ENCODE results near the gene MRPL37. TPM values are rescaled to one million over a fixed set of nuclear protein-coding genes. Genes with fewer than 3 reads are reported as not detected.
A peak's percentile ranks its signal among the peaks of the same experiment; 100 is the strongest.

The MRPL37 gene
- total RNA-seq (109 TPM in 2 replicates), polyA plus RNA-seq (35.4 and 45.0 TPM in 2 replicates), polyA minus RNA-seq (23.6 and 28.8 TPM in 2 replicates), Bru-seq, nascent RNA (percentile 77 among the genes with signal in this experiment), BruChase-seq, experiment 1, labeled RNA remaining after a 6-hour chase (percentile 85 among the genes with signal in this experiment), BruChase-seq, experiment 2, labeled RNA remaining after a 2-hour chase (percentile 76 among the genes with signal in this experiment)
- polyA plus RNA-seq (2011; cell fraction: cytosol; rRNA removed), result 33.5 and 43.8 TPM in 2 replicates
- polyA plus RNA-seq (2011; cell fraction: nucleus; rRNA removed), result 16.9 and 21.4 TPM in 2 replicates
- polyA plus RNA-seq (2012), result 105 and 129 TPM in 2 replicates
- 28.7 TPM for polyA minus RNA-seq (2011; cell fraction: cytosol; rRNA and poly(A)+ RNA removed)
- 9.7 and 10.9 TPM in 2 replicates for polyA minus RNA-seq (2011; cell fraction: nucleus; rRNA and poly(A)+ RNA removed)
- long read RNA-seq, transcript MRPL37-202 (7 exons, 1,483 nt), result major isoform, 333 of 403 reads
- long read RNA-seq, partial matches to known transcripts, result 57 of 403 reads
- long read RNA-seq, other reads (novel, unspliced or antisense), result 13 of 403 reads

GRCh38 chr1:54199765-54200518 lies at the start of gene MRPL37, which contains the start of gene CYB5RL:
MRPL37 (plus strand) TSS chr1:54200167; CDS start chr1:54200244, 77 bp downstream.
CYB5RL (minus strand) TSS chr1:54200030; CDS start chr1:54195616, 4,414 bp downstream.
- Histone ChIP-seq H3K4me1 (ENCODE audit: control insufficient read depth, extremely low read depth, insufficient read depth, low read length) (peaks cover 19% of the 10 kb centered on the region), H3K9me3 (replicated peaks; ENCODE audit: control insufficient read depth, insufficient read depth, low read length) (no peaks in the 10 kb centered on the region), H3K79me2 (ENCODE audit: control insufficient read depth, insufficient read depth, low read length) (peaks cover 28% of the 10 kb centered on the region), H3K27me3 (ENCODE audit: control insufficient read depth in 2 of 2, insufficient read depth in 2 of 2, low read length in 2 of 2) (no peaks in the 10 kb centered on the region), H2AFZ (ENCODE audit: low read depth, low read length) (peak within 1 kb of the TSS; percentile 89), H3K9me1 (replicated peaks; ENCODE audit: control insufficient read depth, extremely low read depth, insufficient read depth, low read length) (no peaks in the 10 kb centered on the region), H4K20me1 (replicated peaks; ENCODE audit: control insufficient read depth, extremely low read depth, insufficient read depth, low read length) (no peaks in the 10 kb centered on the region), H3K27ac (ENCODE audit: insufficient read depth, low read depth, low read length) (peak within 1 kb of the TSS; percentile 55), H3K9ac (replicated peaks; ENCODE audit: extremely low read depth, insufficient read depth, low read length) (peak within 1 kb of the TSS; percentile 79), H3K36me3 (ENCODE audit: control insufficient read depth in 2 of 2, extremely low read depth in 1 of 2, insufficient read depth in 2 of 2, low read length in 2 of 2) (peaks cover 1 to 4% of the 10 kb centered on the region in 2 experiments), H3K4me2 (ENCODE audit: insufficient read depth, low read length) (peak within 1 kb of the TSS; percentile 73), H3K4me3 (replicated peaks in 1 of 3; ENCODE audit: insufficient read depth in 1 of 3, low read depth in 1 of 3, low read length in 3 of 3) (peak within 1 kb of the TSS; percentile 58 to 67 (median 58))
- dilution Hi-C loops (cut with MboI; ENCODE audit: extremely low pct_ligation_motif_present, low sequenced_read_pairs) (no loop called here), intact Hi-C loops (cut with micrococcal nuclease) (loop anchor here (1.0 to 5.0 kb wide), 4 partner anchors 79 to 287 kb away; partner anchors contain the start of genes SSBP3, TCEANC2 and TMEM59)
- ChIA-PET POLR2A (no interaction called here), CTCF (interaction anchor here (1.0 to 2.6 kb wide), 12 partner anchors 10 to 300 kb away, joined by 3 to 20 read pairs (median 6); no protein-coding TSS in a partner anchor)
- FAIRE-seq (peak; percentile 98), DNase-seq (ENCODE audit: low read depth, low spot score) (peak; percentile 97)
- BruUV-seq (replicated peaks), result no TSS peak
- TF ChIP-seq POLR2A (IDR thresholded peaks at IDR 0.05; ENCODE audit: low read depth, low read length), result peak; percentile 83
- no peak for TF ChIP-seq EZH2 (IDR thresholded peaks at IDR 0.05; ENCODE audit: borderline replicate concordance, low read depth, low read length, severe bottlenecking)
- no peak for TF ChIP-seq MYC (IDR thresholded peaks at IDR 0.05; ENCODE audit: low read depth, low read length)
- TF ChIP-seq JUN (IDR thresholded peaks at IDR 0.05; ENCODE audit: borderline replicate concordance, insufficient read depth, insufficient read length, low read depth), result no peak
- no peak for TF ChIP-seq CTCF (IDR thresholded peaks at IDR 0.05; ENCODE audit: extremely low read depth in 1 of 2, insufficient read depth in 1 of 2, low read depth in 1 of 2, low read length in 2 of 2)
- no peak for TF ChIP-seq FOS (IDR thresholded peaks at IDR 0.05; ENCODE audit: borderline replicate concordance, insufficient read depth, low read length)
- no peak for TF ChIP-seq MAX (IDR thresholded peaks at IDR 0.05; ENCODE audit: insufficient read depth, insufficient read length)
- no peak for TF ChIP-seq GATA2 (IDR thresholded peaks at IDR 0.05; ENCODE audit: insufficient read depth, insufficient read length, low read depth, low read length)
- peak; percentile 91 for TF ChIP-seq POLR2AphosphoS5 (IDR thresholded peaks at IDR 0.05; ENCODE audit: insufficient read depth, low read depth, low read length)

Measured in endothelial cell of umbilical vein (primary cell).